Transverse colon (tissue), 4 donors: ENCODE results near the gene PDE7B. TPM values are rescaled to one million over a fixed set of nuclear protein-coding genes. Genes with fewer than 3 reads are reported as not detected.

Source experiments
- DNase-seq: peaks from one replicate; pipeline ENCODE4 v3.0.0-alpha.2; 2019
- H3K27ac ChIP-seq, 4 donors: fragments of 200-600 bp; sonication (generic); 2 replicates each; pipeline ENCODE4 v1.5.1; 2016 to 2018; ENCODE audit warnings: inconsistent platforms in 4 of 4
- H3K27me3 ChIP-seq: fragments of 200-600 bp; sonication (generic); 2 replicates; pipeline ENCODE4 v1.5.1; 2017; ENCODE audit warnings: inconsistent platforms
- H3K36me3 ChIP-seq, 4 donors: fragments of 200-600 bp; sonication (generic); 2 replicates each; pipeline ENCODE4 v1.5.1; 2017 to 2019; ENCODE audit warnings: inconsistent platforms in 4 of 4
- H3K4me1 ChIP-seq, 4 donors: fragments of 200-600 bp; sonication (generic); 2 replicates each; pipeline ENCODE4 v1.5.1; 2017 to 2020; ENCODE audit warnings: inconsistent platforms in 4 of 4
- H3K4me3 ChIP-seq, 4 donors: fragments of 200-600 bp; sonication (generic); 1 replicate in 1 of 4; 2 replicates in 3 of 4; pipeline versions ENCODE4 v1.5.1 to v1.6.1; 2017 to 2019; ENCODE audit warnings: inconsistent platforms in 4 of 4
- H3K9me3 ChIP-seq, 2 donors: fragments of 200-600 bp; sonication (generic); 2 replicates each; pipeline ENCODE4 v1.5.1; 2017 to 2019; ENCODE audit warnings: inconsistent platforms in 2 of 2
- CTCF ChIP-seq, 5 experiments: fragments of 200-600 bp in 3 of 5; fragments of 450-650 bp in 2 of 5; sonication (generic) in 3 of 5; IDR thresholded peaks; 1 replicate in 2 of 5; 2 replicates in 3 of 5; pipeline ENCODE4 v1.5.1; 2016 to 2017; ENCODE audit warnings: antibody characterized with exemption in 5 of 5, inconsistent platforms in 3 of 5, mild to moderate bottlenecking in 2 of 5, moderate library complexity in 1 of 5
- EP300 ChIP-seq: sonication (generic); formaldehyde crosslinking; IDR thresholded peaks from one replicate; pipeline ENCODE4 v1.6.1; 2017; ENCODE audit warnings: antibody characterized with exemption, low read depth
- POLR2A ChIP-seq: fragments of 450-650 bp; IDR thresholded peaks from one replicate; pipeline ENCODE4 v1.6.1; 2016; ENCODE audit warnings: antibody characterized with exemption, mild to moderate bottlenecking, moderate library complexity
- POLR2AphosphoS5 ChIP-seq, 3 donors: sonication (generic); formaldehyde crosslinking; IDR thresholded peaks; one replicate each; pipeline ENCODE4 v1.6.1; 2016; ENCODE audit warnings: antibody characterized with exemption in 3 of 3
- WGBS, 2 donors: methylation state at CpG; one replicate each; pipeline ENCODE4 v1.1.5; 2018; ENCODE audit warnings: low coverage in 1 of 2; 5-methylcytosine and 5-hydroxymethylcytosine counted together
- in situ Hi-C, 4 donors: fragments of 200-750 bp; cut with MboI; loops; one replicate each; pipeline versions ENCODE4 v1.15.0 to v1.15.1; 2017; ENCODE audit warnings: low sequenced_read_pairs in 3 of 4, low pct_ligation_motif_present in 1 of 4, low pct_unique_long_range_greater_than_20kb in 1 of 4
- intact Hi-C: fragments of 100-400 bp; cut with DNase I; formaldehyde crosslinking; loops from one replicate; pipeline ENCODE4 v1.15.1; 2023; ENCODE audit warnings: low total_unique reads
- total RNA-seq, 4 donors: library from RNA; depleted of rRNA; stranded (reverse); fragments of >200 nt; gene quantifications; one replicate each; pipeline ENCODE4 v1.1.0, GENCODE V29; 2016

PDE7B gene
- total RNA-seq, 4 donors from 2014 or later, result 0.40 to 2.2 (median 1.4) TPM

- no peaks in the 10 kb centered on the region for H3K27me3 ChIP-seq
- TF ChIP-seq CTCF (IDR thresholded peaks at IDR 0.05) (no peak), POLR2AphosphoS5 (IDR thresholded peaks at IDR 0.05) (no peak), EP300 (no peak), POLR2A (no peak)
- H3K36me3 ChIP-seq, result no peaks in the 10 kb centered on the region
- intact Hi-C loops (no loop called here), in situ Hi-C loops (no loop called here)
- no peaks in the 10 kb centered on the region for H3K4me1 ChIP-seq
- H3K4me3 ChIP-seq, result no peak overlapping the region
- 79 to 88% methylated on average over 4 to 6 of the region's 6 CpGs for WGBS, 2 donors
- H3K27ac ChIP-seq, result no peak overlapping the region
- no peaks in the 10 kb centered on the region for H3K9me3 ChIP-seq
- no peak for DNase-seq
These were observed 8.7 kb upstream of the PDE7B start for GRCh38 chr6:135842618-135843392.

- no peaks in the 10 kb centered on the region for H3K9me3 ChIP-seq
- intact Hi-C loops (no loop called here), in situ Hi-C loops (no loop called here)
- peak overlapping the region; percentile 31 to 74 (median 68) for H3K27ac ChIP-seq
- H3K4me3 ChIP-seq, result no peak overlapping the region
- no peaks in the 10 kb centered on the region for H3K36me3 ChIP-seq
- 67 to 79% methylated on average over 3 of the region's 3 CpGs for WGBS, 2 donors
- no peak for DNase-seq
- no peaks in the 10 kb centered on the region for H3K27me3 ChIP-seq
- peaks cover 0 to 17% (median 8%) of the 10 kb centered on the region in 4 donors for H3K4me1 ChIP-seq
- TF ChIP-seq POLR2AphosphoS5 (IDR thresholded peaks at IDR 0.05) (no peak), CTCF (IDR thresholded peaks at IDR 0.05) (no peak), POLR2A (no peak), EP300 (no peak)
These were observed 619 bp upstream of the PDE7B start for GRCh38 chr6:135850882-135851281.

- Histone ChIP-seq H3K36me3 (no peaks in the 10 kb centered on the region), H3K4me3 (peak overlapping the region in 3 of 4 donors; percentile 20 to 41 (median 21))
- in situ Hi-C loops, result no loop called here
These were observed 1.2 kb downstream of the PDE7B start for GRCh38 chr6:135852746-135853145.

GRCh38 chr6:135853227-135853626, 1.7 kb downstream of the PDE7B start:
- in situ Hi-C loops (no loop called here), intact Hi-C loops (no loop called here)
- DNase-seq, result no peak
- H3K36me3 ChIP-seq, result no peaks in the 10 kb centered on the region
- peak overlapping the region in 3 of 4 donors; percentile 62 to 74 (median 73) for H3K27ac ChIP-seq
- peak overlapping the region in 3 of 4 donors; percentile 20 to 41 (median 21) for H3K4me3 ChIP-seq
- H3K4me1 ChIP-seq, result peaks cover 0 to 17% (median 8%) of the 10 kb centered on the region in 4 donors
- 38 to 42% methylated on average over 4 to 5 of the region's 5 CpGs for WGBS, 2 donors
- no peaks in the 10 kb centered on the region for H3K27me3 ChIP-seq
- TF ChIP-seq POLR2AphosphoS5 (IDR thresholded peaks at IDR 0.05) (no peak), CTCF (IDR thresholded peaks at IDR 0.05) (no peak), EP300 (no peak), POLR2A (no peak)
- H3K9me3 ChIP-seq, result no peaks in the 10 kb centered on the region

More at GRCh38 chr6:135852746-135853145, 1.2 kb downstream of the PDE7B start:
- H3K9me3 ChIP-seq, result no peaks in the 10 kb centered on the region
- WGBS, 2 donors, result 0 to 25% methylated on average over 1 of the region's 1 CpG
- peaks cover 0 to 17% (median 8%) of the 10 kb centered on the region in 4 donors for H3K4me1 ChIP-seq
- TF ChIP-seq CTCF (IDR thresholded peaks at IDR 0.05), result no peak
- TF ChIP-seq POLR2A, result no peak
- TF ChIP-seq EP300, result no peak
- no peak for TF ChIP-seq POLR2AphosphoS5 (IDR thresholded peaks at IDR 0.05)
- DNase-seq, result no peak
- H3K27me3 ChIP-seq, result no peaks in the 10 kb centered on the region
- H3K27ac ChIP-seq, result peak overlapping the region; percentile 31 to 74 (median 68)
- intact Hi-C loops, result no loop called here
